ENCODE data around the gene CLBA1.

CLBA1 gene

DNA sequence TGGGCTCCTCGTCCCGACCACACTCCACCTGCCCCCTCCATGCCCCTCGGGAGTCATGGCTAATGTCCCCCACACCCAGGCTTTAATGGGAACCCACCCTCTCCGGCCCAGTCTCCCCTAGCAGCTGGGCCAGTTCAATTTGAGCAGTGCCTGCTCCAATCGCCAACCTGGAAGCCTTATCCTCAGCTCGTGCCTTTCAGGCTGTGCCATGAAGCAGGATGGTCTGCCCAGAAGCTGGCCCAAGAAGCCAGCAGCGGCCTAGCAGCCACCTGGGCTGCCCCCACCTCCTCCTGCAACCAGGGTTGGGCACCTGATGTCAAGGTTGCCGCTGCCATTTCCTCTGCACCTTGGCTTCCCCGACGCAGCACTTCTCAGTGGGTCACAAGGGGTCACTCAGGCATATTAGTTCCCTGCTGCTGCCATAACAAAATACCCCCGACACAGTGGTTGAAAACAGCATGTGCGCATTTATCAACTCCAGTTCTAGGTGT, 2.3 kb upstream of the CLBA1 start:
- Histone ChIP-seq H3K27me3 (ENCODE audit: control insufficient read depth in 1 of 2, insufficient read depth in 1 of 2, low read length in 2 of 2) (no peaks in the 10 kb centered on the region), H3K4ac (ENCODE audit: low read depth in 1 of 2, low read length in 2 of 2) (no peak overlapping the region), H3K4me2 (ENCODE audit: low read length, poor library complexity, severe bottlenecking) (no peak overlapping the region), H2AFZ (ENCODE audit: low read depth, low read length) (no peak overlapping the region), H3K27ac (ENCODE audit: low read length, poor library complexity, severe bottlenecking) (no peak overlapping the region), H3K4me1 (ENCODE audit: control insufficient read depth, insufficient read depth, low read depth, low read length) (peaks cover 53% of the 10 kb centered on the region), H3K36me3 (ENCODE audit: control insufficient read depth in 1 of 2, insufficient read depth in 2 of 2, low read depth in 1 of 2, low read length in 2 of 2) (no peaks in the 10 kb centered on the region), H3K9ac (ENCODE audit: low read length) (no peak overlapping the region), H3K4me3 (ENCODE audit: insufficient read depth in 1 of 2, low read depth in 1 of 2, low read length in 2 of 2) (no peak overlapping the region), H2AK5ac (ENCODE audit: low read length, severe bottlenecking) (no peak overlapping the region), H4K8ac (ENCODE audit: low read length) (no peak overlapping the region), H3K14ac (ENCODE audit: low read length in 2 of 2) (no peak overlapping the region), H2BK5ac (ENCODE audit: low read depth, low read length, poor library complexity, severe bottlenecking) (no peak overlapping the region), H2BK120ac (ENCODE audit: low read depth, low read length) (no peak overlapping the region), H3K9me3 (ENCODE audit: control insufficient read depth, low read length) (no peaks in the 10 kb centered on the region), H3K79me1 (replicated peaks; ENCODE audit: low read length, poor library complexity, severe bottlenecking) (peaks cover 11% of the 10 kb centered on the region), H3K23ac (ENCODE audit: low read length in 2 of 2) (no peak overlapping the region), H2BK15ac (ENCODE audit: low read depth, poor library complexity, severe bottlenecking) (no peak overlapping the region), H2BK12ac (ENCODE audit: low read length in 2 of 2) (no peak overlapping the region), H3K18ac (ENCODE audit: low read depth in 1 of 2, low read length in 2 of 2) (no peak overlapping the region), H4K91ac (ENCODE audit: low read length) (no peak overlapping the region)
- 85% methylated on average over 12 of the region's 12 CpGs for WGBS
- DNase-seq: no peak

DNA sequence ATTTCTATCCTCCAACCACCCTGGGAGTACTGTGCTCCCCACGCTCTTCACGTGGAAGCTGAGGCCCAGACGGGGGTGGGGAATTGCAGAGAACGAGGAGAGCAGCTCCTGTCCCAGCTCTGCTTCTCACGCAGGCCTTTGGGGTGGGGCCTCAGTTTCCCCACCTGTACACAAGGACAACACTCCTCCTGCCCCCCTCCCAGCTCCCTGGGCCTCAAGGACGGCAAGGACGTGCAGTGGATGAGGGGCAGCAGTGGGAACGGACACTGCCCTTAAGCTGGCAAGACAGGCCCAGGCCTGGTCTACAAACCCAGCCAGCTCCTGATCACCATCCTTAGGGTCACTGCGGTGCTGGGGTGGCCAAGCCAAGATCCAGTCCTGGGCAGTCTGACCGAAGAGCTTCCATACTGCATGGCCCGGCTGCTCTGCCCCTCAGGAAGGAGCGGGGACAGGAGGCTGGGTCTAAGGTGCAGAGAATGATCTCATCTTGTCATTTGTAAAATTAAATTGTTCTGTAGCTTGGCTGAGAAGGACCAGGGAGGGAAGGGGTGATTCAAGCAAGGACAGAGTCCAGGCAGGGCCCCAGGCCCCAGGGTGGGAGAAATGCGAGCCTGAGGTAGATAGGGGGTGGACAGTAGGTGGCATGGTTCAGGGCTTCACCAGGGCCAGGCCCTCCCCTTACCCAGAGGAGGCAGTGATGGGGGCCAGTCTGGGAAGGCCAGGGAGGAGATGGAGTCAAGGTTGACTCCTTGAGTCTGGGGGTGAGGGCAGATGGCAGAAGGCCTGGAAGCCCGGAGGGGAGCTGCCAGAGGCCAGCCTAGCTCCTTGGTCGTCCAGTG, 1.3 kb upstream of the CLBA1 start:
- Histone ChIP-seq H3K14ac (ENCODE audit: low read length in 2 of 2) (no peak overlapping the region), H3K9ac (ENCODE audit: low read length) (no peak overlapping the region), H3K4me2 (ENCODE audit: low read length, poor library complexity, severe bottlenecking) (no peak overlapping the region), H3K36me3 (ENCODE audit: control insufficient read depth in 1 of 2, insufficient read depth in 2 of 2, low read depth in 1 of 2, low read length in 2 of 2) (peaks cover 3 to 5% of the 10 kb centered on the region in 2 experiments), H3K27me3 (ENCODE audit: control insufficient read depth in 1 of 2, insufficient read depth in 1 of 2, low read length in 2 of 2) (no peaks in the 10 kb centered on the region), H4K8ac (ENCODE audit: low read length) (no peak overlapping the region), H3K4me3 (ENCODE audit: insufficient read depth in 1 of 2, low read depth in 1 of 2, low read length in 2 of 2) (no peak overlapping the region), H3K79me1 (replicated peaks; ENCODE audit: low read length, poor library complexity, severe bottlenecking) (peaks cover 13% of the 10 kb centered on the region), H3K4ac (ENCODE audit: low read depth in 1 of 2, low read length in 2 of 2) (peak overlapping the region in 1 of 2 experiments; percentile 2), H2BK5ac (ENCODE audit: low read depth, low read length, poor library complexity, severe bottlenecking) (no peak overlapping the region), H3K4me1 (ENCODE audit: control insufficient read depth, insufficient read depth, low read depth, low read length) (peaks cover 47% of the 10 kb centered on the region), H2AK5ac (ENCODE audit: low read length, severe bottlenecking) (peak overlapping the region; percentile 74), H2AFZ (ENCODE audit: low read depth, low read length) (no peak overlapping the region), H3K18ac (ENCODE audit: low read depth in 1 of 2, low read length in 2 of 2) (no peak overlapping the region), H4K91ac (ENCODE audit: low read length) (peak overlapping the region; percentile 80), H2BK15ac (ENCODE audit: low read depth, poor library complexity, severe bottlenecking) (peak overlapping the region; percentile 73), H2BK120ac (ENCODE audit: low read depth, low read length) (no peak overlapping the region), H3K27ac (ENCODE audit: low read length, poor library complexity, severe bottlenecking) (no peak overlapping the region), H3K23ac (ENCODE audit: low read length in 2 of 2) (no peak overlapping the region), H3K9me3 (ENCODE audit: control insufficient read depth, low read length) (no peaks in the 10 kb centered on the region), H2BK12ac (ENCODE audit: low read length in 2 of 2) (peak overlapping the region; percentile 18 to 57)
- WGBS: 91% methylated on average over 15 of the region's 15 CpGs
- no peak for DNase-seq

GRCh38 chr14:104986487-104987164, 1.0 kb downstream of the CLBA1 start:
- H2BK12ac ChIP-seq (ENCODE audit: low read length in 2 of 2): no peak overlapping the region
- no peak overlapping the region for H2AK5ac ChIP-seq (ENCODE audit: low read length, severe bottlenecking)
- H3K27me3 ChIP-seq (ENCODE audit: control insufficient read depth in 1 of 2, insufficient read depth in 1 of 2, low read length in 2 of 2): no peaks in the 10 kb centered on the region
- H3K9ac ChIP-seq (ENCODE audit: low read length): peak overlapping the region; percentile 95
- H3K27ac ChIP-seq (ENCODE audit: low read length, poor library complexity, severe bottlenecking): no peak overlapping the region
- H3K4me2 ChIP-seq (ENCODE audit: low read length, poor library complexity, severe bottlenecking): peak overlapping the region; percentile 86
- H2BK5ac ChIP-seq (ENCODE audit: low read depth, low read length, poor library complexity, severe bottlenecking): no peak overlapping the region
- peak overlapping the region in 1 of 2 experiments; percentile 24 for H3K18ac ChIP-seq (ENCODE audit: low read depth in 1 of 2, low read length in 2 of 2)
- peak overlapping the region; percentile 79 to 80 for H3K4me3 ChIP-seq (ENCODE audit: insufficient read depth in 1 of 2, low read depth in 1 of 2, low read length in 2 of 2)
- H2BK15ac ChIP-seq (ENCODE audit: low read depth, poor library complexity, severe bottlenecking): no peak overlapping the region
- H3K23ac ChIP-seq (ENCODE audit: low read length in 2 of 2): no peak overlapping the region
- H2AFZ ChIP-seq (ENCODE audit: low read depth, low read length): no peak overlapping the region
- no peaks in the 10 kb centered on the region for H3K9me3 ChIP-seq (ENCODE audit: control insufficient read depth, low read length)
- H4K91ac ChIP-seq (ENCODE audit: low read length): peak overlapping the region; percentile 29
- WGBS: 82% methylated on average over 19 of the region's 19 CpGs
- no peak overlapping the region for H3K4ac ChIP-seq (ENCODE audit: low read depth in 1 of 2, low read length in 2 of 2)
- no peak overlapping the region for H3K14ac ChIP-seq (ENCODE audit: low read length in 2 of 2)
- H2BK120ac ChIP-seq (ENCODE audit: low read depth, low read length): no peak overlapping the region
- peaks cover 16% of the 10 kb centered on the region for H3K79me1 ChIP-seq (replicated peaks; ENCODE audit: low read length, poor library complexity, severe bottlenecking)
- peaks cover 17 to 24% of the 10 kb centered on the region in 2 experiments for H3K36me3 ChIP-seq (ENCODE audit: control insufficient read depth in 1 of 2, insufficient read depth in 2 of 2, low read depth in 1 of 2, low read length in 2 of 2)
- no peak overlapping the region for H4K8ac ChIP-seq (ENCODE audit: low read length)
- no peak for DNase-seq
- H3K4me1 ChIP-seq (ENCODE audit: control insufficient read depth, insufficient read depth, low read depth, low read length): peaks cover 27% of the 10 kb centered on the region
